AG08396 (cell line): ENCODE results near the gene DTD1.

Experiments
- DNase-seq: peaks from one replicate; pipeline ENCODE4 v3.0.0; 2012; ENCODE audit warnings: low spot score, mixed read lengths

Gene DTD1

DNA sequence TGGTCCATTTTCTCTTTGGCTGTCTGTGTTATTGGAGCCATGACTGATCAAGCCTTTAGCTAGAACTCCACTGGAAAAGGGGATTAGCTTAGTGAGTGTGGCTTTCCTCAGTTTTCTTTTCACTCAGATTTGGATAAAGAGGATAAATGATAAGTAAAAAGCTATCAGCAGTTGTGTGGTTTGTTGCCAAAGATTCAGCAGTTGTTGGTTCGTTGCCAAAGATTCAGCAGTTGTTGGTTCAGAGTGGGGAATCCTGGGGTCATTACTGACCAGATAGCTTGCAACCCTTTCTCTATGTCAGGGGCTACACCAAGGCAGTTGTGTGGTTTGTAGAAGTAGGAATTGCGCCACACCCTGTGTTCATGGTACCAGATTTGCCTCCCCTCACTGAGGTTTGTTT lies 118.1 kb downstream of the DTD1 start:
- peak; percentile 14 for DNase-seq

GRCh38 chr20:18712131-18712530 lies 124.3 kb downstream of the DTD1 start:
- DNase-seq = no peak

DNA sequence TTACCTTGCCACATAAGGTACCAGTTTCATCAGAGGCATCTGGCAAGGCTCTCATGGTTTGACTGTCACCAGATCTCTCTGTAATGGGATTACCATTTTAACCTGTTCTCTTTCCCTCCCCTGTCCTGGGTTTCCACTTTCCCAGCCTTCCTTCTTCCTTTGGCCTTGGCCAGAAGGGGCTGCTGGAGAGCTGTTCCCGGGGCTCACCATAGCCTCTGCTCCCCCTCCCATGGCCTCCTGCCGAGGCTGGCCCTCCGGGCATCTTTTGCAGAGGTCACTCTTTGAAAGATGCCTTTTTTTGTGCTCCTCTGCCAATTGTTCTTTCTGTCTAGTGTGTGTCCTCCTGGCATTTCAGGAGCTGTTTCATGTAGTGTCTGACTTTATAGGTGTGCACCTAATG lies 125.0 kb downstream of the DTD1 start:
- no peak for DNase-seq

- DNase-seq = no peak
Observed at GRCh38 chr20:18715564-18715963, 127.7 kb downstream of the DTD1 start.

- no peak for DNase-seq
Observed at GRCh38 chr20:18717062-18717461, 129.2 kb downstream of the DTD1 start.

DNA sequence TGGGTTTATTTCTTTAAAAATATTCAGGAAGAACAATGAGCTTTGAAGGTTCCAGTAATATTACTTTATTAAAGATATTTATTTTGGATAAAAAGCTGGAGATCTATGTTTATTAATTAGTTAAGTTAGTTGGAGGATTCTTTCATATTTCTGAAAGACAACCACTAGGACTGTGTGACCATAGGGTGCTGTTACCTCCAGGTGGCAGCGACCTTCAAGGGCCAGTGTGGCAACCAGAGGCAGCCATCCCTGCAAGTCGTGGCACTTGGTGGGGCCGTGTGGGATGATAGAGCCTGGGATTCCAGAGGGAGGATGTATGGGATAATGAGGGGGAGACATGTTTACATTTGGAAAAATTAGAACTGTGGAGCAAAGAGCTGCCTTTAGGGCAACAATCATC lies 130.3 kb downstream of the DTD1 start:
- DNase-seq = no peak

DNA sequence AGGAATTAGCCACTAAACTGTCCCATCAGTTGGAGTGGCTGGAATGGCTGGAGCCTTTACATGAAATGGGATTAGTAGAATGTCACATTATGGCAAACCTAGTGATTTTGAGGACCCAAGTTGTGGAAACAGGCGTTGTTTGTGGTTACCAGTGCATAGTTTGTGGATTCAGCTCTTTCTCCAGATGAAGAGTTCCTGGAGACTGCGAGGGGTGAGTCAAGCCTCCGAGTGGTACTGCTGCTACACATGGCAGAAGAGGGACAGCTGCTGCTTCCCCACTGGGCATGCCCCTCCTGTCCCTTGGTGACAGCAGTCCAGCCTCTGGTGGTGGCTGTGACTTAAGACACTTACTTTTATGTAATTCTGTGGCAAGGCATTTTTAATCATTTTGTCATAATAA lies 131.6 kb downstream of the DTD1 start:
- peak; percentile 29 for DNase-seq

DNA sequence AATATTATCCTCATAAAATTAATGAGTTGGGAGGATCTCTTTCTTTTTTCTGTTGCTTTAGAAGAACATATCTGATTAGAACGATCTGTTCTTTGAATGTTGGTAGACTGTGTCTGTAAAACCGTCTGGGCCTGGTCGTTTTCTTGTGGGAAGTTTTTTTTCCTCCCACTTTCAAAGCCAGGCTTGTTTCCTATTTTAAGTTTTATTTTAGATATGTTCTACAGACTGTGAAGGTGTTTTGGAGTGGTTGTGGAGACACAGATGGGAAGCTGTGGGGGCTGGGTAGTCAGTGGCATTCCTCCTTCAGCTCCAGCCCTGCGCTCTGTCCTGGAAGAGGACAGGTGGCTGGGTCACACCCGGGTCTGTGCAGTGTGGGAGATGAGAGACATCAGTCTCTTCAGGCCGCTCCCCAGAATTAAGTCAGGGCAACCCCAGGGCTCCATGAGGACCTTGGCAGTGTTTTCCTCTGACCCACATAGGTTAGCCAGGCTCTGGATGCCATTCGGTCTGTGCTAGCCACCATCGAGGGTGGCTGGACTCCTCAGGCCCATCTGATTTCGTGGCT lies 133.8 kb downstream of the DTD1 start:
- no peak for DNase-seq

GRCh38 chr20:18722371-18722770 lies 134.5 kb downstream of the DTD1 start:
- no peak for DNase-seq

GRCh38 chr20:18724077-18724476 lies 136.2 kb downstream of the DTD1 start:
- DNase-seq = no peak

DNA sequence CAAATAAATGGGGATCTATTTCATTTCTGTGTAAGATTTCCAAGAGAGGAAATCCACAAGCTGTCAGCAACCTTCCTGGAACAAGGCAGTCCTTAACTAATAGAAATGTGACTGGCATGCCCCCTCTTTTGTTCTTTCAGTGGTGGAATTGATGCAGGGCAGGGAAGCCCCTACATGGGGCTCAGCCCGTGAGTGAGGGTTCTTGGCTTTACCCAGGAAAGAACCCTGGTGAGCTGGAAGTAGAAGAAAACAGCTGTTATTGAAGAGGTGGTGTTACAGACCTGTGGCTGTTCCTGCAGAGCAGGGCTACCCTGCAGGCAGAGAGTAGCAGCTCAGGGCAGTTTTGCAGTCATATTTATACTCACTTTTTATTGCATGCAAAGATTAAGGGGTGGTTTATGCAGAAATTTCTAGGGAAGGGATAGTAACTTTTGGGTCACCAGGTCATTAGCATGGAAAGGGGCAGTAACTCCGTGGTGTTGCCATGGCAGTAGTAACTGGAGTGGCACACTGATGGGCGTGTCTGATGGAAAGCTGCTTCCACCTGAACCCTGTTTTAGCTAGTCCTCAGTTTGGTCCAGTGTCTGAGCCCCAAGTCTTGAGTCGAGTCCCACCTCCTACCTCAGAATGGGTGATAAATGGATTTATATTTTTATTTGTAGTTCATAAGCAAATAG lies 137.1 kb downstream of the DTD1 start:
- DNase-seq = no peak

GRCh38 chr20:18727032-18727508 lies 139.2 kb downstream of the DTD1 start:
- no peak for DNase-seq

DNA sequence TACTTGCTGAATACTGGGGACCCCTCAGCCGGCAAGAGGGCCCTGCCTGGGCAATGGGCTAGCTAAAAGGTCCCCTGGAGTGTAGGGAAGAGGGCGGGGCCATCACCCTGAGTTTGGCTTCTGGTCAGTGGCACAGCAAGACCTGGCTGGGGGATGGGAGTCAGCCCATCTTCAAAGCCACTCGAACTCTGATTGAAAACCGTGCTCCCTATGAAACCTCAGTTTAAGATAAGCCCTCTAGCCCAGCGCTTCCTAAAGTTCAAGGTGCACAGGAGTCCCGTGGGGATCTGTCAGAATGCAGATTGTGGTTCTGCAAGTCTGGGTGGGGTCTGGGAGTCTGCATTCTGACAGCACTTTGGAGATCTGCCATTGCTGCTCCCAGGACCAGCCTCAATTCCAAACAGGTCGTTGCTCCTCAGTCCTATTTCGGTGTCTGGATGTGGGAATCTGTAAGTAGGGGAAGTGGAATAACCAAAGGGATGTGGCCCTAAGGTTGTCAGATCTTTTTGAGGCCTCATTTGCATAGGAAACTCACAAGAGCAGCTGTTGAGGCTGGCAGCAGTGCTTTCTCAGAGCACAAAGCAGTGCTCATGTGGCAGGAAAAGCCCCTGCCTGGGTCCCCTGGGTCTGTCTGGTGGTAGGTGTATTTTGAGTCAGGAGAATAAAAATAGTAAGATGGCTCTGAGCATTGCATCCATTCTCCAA lies 140.5 kb downstream of the DTD1 start:
- no peak for DNase-seq

DNA sequence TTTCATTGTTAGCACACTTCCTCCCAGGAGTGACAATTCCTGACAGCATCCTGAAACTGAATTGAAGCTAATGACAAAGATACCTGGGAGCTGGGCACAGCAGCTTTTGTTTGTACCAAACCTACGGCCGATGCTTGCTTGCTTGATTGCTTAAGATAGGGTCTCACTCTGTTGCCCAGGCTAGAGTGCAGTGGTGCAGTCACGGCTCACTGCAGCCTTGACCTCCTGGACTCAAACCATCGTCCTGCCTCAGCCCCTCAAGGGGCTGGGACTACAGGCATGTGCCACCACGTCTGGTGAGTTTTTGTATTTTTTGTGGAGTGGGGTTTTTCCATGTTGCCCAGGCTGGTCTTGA lies 141.0 kb downstream of the DTD1 start:
- DNase-seq = no peak

GRCh38 chr20:18729231-18729825 lies 141.5 kb downstream of the DTD1 start:
- no peak for DNase-seq

- no peak for DNase-seq
Observed at GRCh38 chr20:18731940-18732339, 144.1 kb downstream of the DTD1 start.

GRCh38 chr20:18734525-18735189 lies 146.8 kb downstream of the DTD1 start:
- DNase-seq = no peak

DNA sequence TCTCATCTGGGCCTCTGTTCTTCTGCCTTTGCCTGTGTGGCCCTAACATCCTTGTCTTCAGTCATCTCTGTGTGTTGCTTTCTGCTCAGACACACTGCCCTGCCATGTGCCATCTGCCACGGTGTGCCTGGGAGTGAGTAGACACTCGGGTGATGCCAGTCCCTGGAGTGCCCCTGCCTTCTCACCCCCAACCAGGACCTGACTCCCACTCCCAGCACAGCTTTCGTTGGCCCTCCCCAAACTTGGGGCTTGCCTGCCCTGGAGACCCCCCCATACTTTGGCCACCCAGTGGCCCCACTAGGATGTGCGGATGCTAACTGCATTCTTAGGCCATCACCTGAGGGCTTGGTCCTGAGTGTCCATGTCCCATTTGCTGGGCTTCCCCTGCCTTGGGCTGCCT lies 149.3 kb downstream of the DTD1 start:
- no peak for DNase-seq

DNA sequence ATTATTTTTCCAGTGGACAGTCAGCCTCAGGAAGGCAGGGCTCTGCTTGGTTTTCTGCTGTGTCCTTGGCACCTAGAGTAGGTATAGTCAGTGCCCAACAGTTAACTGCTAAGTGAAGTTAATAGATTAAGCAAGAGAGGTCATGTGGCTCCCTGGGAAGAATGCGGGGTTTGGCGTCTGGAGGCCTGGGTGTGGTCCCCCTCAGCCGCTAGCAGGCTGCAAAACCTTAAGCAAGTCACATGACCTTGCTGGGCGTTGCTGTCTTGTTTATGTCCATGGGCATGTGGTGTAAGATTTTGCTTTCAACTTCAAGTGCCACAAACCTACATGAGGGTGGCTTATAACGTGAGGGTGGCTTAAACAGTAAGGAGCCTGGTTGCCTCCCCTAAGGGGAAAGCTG lies 150.2 kb downstream of the DTD1 start:
- DNase-seq = no peak

GRCh38 chr20:18738888-18739287 lies 151.0 kb downstream of the DTD1 start:
- DNase-seq = no peak

DNA sequence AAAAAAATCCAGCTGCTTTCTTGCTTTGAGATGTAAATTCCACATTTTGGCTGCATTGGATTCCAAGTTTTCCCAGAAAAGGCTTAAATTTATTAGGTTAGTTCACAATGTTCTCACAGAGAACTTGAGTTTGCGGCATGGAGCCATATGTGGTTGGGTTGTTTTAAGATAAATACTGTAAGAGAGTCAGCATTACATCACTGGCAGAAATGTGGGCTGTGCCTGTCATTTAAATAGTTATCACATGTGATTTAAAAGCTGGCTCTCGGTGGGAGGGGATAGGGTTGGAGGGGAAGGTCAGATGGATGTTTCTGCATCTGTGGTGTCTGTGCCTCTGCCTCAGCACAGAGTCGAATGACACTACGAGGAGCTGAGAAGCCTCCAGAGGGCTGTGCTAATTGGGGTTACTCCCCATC lies 151.9 kb downstream of the DTD1 start:
- peak; percentile 31 for DNase-seq

DNA sequence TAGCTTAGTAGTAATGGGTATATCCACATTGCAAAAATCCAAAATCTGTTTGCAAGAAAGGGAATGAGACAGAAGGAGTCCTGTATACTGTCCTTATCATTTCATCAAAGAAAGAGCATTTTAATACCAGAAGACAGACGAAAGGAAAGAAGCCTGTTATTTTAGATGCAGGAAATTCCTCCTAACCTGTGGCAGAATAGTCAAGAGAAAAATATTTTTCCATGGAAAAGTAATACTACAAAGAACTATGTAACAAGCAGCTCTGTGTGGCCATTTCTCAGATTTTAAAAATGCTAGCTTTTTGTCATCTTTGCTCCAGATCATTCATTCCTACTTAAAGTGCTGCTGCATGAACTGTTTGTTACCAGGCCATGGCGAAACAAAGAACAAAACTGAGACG lies 152.9 kb downstream of the DTD1 start:
- DNase-seq = no peak

DNA sequence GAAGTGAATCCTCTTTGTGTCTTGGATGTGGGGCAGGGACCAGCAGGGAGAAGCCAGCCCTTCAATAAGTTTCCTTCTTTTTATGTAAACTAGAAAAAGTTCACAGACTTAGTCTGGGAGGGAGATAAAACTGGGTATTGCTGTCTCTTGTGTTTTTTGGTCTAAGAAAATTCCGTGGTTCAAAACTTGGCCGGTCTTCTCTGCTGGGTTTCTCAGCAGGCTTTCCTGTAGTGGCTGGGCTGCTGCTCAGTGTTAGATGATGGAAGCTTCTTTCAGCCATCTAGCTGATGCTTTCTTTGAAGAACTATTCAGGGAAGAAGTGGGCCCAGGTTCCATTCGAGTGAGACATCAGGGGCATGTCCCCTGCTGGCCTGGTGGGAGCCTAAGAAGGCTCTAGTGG lies 155.0 kb downstream of the DTD1 start:
- no peak for DNase-seq
